Activated CD4-positive, alpha-beta T cell treated with anti-CD3 and anti-CD28 coated beads, Interleukin-2, amount 10 ng/mL, durations not matched to agents 24 days and 14 days (primary cell): ENCODE results near the gene VWA5B1. TPM values are rescaled to one million over a fixed set of nuclear protein-coding genes. Genes with fewer than 3 reads are reported as not detected.

Experiments used
- DNase-seq: peaks from one replicate; pipeline ENCODE4 v3.0.0; 2022
- H3K27ac Mint-ChIP-seq: one replicate; pipeline ENCODE4 v1.8.0; 2022; ENCODE audit warnings: mild to moderate bottlenecking, mixed read lengths
- H3K27me3 Mint-ChIP-seq: one replicate; pipeline ENCODE4 v1.8.0; 2022; ENCODE audit warnings: mixed read lengths
- H3K36me3 Mint-ChIP-seq: one replicate; pipeline ENCODE4 v1.8.0; 2022; ENCODE audit warnings: low read depth, mild to moderate bottlenecking, mixed read lengths
- H3K4me1 Mint-ChIP-seq: one replicate; pipeline ENCODE4 v1.8.0; 2021; ENCODE audit warnings: mixed read lengths
- H3K4me3 Mint-ChIP-seq: one replicate; pipeline ENCODE4 v1.8.0; 2022; ENCODE audit warnings: mild to moderate bottlenecking, moderate library complexity, mixed read lengths
- H3K9me3 Mint-ChIP-seq: one replicate; pipeline ENCODE4 v1.8.0; 2021; ENCODE audit warnings: mixed read lengths
- intact Hi-C: fragments of 100-400 bp; cut with micrococcal nuclease; formaldehyde crosslinking; loops from one replicate; pipeline ENCODE4 v1.15.1; 2023
- total RNA-seq: library from RNA; stranded (reverse); gene quantifications from 2 replicates; pipeline ENCODE4 v1.2.3, GENCODE V29; 2022

VWA5B1 gene
- total RNA-seq, 1 donor from 2014 or later, result not detected

DNA sequence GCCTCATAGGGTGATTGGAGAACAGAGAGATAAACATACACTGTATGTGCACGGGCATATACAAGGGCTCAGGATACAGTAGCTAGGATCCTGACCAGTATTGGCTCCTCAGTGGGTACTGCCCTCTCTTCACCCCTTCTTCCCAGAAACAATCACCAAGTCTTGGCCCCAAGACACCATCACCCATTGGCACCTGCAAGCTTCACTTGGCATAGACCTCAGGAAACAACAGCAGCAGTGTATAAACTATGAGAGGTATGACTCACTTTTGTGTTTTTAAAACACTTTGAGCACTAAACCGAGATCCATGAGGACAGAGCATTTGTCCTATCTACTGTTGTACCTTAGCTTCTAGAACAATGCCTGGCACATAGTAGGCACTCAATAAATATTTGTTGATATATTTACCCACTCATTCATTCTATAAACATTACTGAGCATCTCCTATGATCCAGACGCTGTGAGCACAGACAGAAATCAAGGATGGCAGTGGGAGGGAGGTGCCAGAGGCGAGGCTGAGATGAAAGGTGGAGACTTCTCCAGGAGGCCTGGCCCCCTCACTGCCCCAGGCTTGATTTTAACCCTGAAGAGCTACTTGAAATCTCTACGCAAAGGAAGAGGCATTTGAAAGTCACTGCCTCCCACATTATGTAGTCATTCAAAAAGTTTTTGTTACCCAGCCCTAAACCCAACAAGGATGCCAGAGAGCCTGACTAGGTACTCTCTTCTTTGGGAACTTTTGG lies 100.1 kb downstream of the VWA5B1 start:
- peaks cover 10% of the 10 kb centered on the region for H3K9me3 Mint-ChIP-seq
- no peak overlapping the region for H3K27ac Mint-ChIP-seq
- H3K4me1 Mint-ChIP-seq, result no peaks in the 10 kb centered on the region
- H3K27me3 Mint-ChIP-seq, result peaks cover 31% of the 10 kb centered on the region
- H3K4me3 Mint-ChIP-seq, result no peak overlapping the region
- no peaks in the 10 kb centered on the region for H3K36me3 Mint-ChIP-seq
- intact Hi-C loops, result no loop called here
- no peak for DNase-seq

- no peak overlapping the region for H3K27ac Mint-ChIP-seq
- no peaks in the 10 kb centered on the region for H3K4me1 Mint-ChIP-seq
- no peak overlapping the region for H3K4me3 Mint-ChIP-seq
- peaks cover 27% of the 10 kb centered on the region for H3K27me3 Mint-ChIP-seq
- DNase-seq, result no peak
- H3K36me3 Mint-ChIP-seq, result no peaks in the 10 kb centered on the region
- intact Hi-C loops, result no loop called here
- peaks cover 10% of the 10 kb centered on the region for H3K9me3 Mint-ChIP-seq
These were observed 104.6 kb downstream of the VWA5B1 start for GRCh38 chr1:20395255-20395654.

GRCh38 chr1:20398744-20399143 lies 108.1 kb downstream of the VWA5B1 start:
- Mint-ChIP-seq H3K27ac (no peak overlapping the region), H3K4me3 (no peak overlapping the region), H3K36me3 (no peaks in the 10 kb centered on the region), H3K27me3 (peaks cover 24% of the 10 kb centered on the region), H3K9me3 (peaks cover 6% of the 10 kb centered on the region), H3K4me1 (no peaks in the 10 kb centered on the region)
- no peak for DNase-seq
- intact Hi-C loops, result no loop called here

DNA sequence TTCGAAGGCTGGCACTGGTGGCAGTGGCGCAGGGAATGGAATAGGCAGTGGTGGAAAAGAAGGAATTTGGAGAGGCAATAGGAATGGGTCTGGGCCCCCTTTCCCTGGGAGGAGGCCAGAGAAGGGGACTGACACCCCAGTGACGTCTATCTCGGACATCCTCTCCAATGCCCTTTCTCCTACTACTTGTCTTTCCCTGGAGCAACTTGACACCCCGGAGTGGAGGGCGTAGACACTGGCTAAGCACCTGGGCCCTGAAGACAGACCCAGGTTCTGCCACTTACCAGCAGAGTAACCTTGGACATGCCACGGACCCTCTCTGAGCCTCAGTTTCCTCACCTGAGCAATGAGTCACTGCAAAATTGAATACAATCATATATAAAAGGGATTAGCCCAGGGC lies 108.5 kb downstream of the VWA5B1 start:
- no peaks in the 10 kb centered on the region for H3K4me1 Mint-ChIP-seq
- H3K9me3 Mint-ChIP-seq, result peaks cover 5% of the 10 kb centered on the region
- intact Hi-C loops, result no loop called here

DNA sequence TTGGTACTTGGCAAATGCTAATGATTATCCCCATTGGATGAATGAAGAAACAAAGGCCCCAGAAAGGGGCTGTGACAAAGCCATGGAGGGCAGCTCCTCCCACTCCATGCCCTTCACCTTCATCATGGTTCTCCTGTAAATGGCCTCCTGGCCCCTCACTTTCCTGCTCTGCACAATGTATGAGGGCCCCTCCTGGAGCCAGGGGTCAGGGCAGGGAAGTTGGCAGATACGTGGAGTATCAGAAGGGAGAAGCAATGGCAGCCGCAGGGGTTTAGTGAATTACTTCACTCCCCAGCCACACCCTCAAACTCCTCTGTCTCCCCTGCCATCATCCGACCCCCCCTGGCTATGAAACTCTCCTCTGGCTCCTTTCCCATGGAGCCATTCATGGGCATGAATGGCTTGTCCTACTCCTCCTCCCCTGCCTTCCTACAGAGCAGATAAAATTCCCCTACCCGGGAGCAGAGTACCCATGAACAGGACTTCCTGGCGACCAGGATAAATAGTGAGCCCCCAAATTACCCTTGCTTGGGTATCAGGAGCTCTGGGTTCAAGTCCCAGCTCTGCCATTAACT lies 109.0 kb downstream of the VWA5B1 start:
- Mint-ChIP-seq H3K4me1 (no peaks in the 10 kb centered on the region), H3K9me3 (no peaks in the 10 kb centered on the region), H3K27me3 (peaks cover 24% of the 10 kb centered on the region), H3K36me3 (no peaks in the 10 kb centered on the region), H3K4me3 (no peak overlapping the region), H3K27ac (no peak overlapping the region)
- no peak for DNase-seq
- intact Hi-C loops, result no loop called here

More for the DNA sequence above, 108.5 kb downstream of the VWA5B1 start:
- no peak overlapping the region for H3K27ac Mint-ChIP-seq
- no peaks in the 10 kb centered on the region for H3K36me3 Mint-ChIP-seq
- peaks cover 23% of the 10 kb centered on the region for H3K27me3 Mint-ChIP-seq
- no peak for DNase-seq
- H3K4me3 Mint-ChIP-seq, result no peak overlapping the region

GRCh38 chr1:20400341-20401177 lies 109.9 kb downstream of the VWA5B1 start:
- H3K27me3 Mint-ChIP-seq, result peaks cover 27% of the 10 kb centered on the region
- DNase-seq, result no peak
- H3K27ac Mint-ChIP-seq, result no peak overlapping the region
- intact Hi-C loops, result no loop called here
- H3K4me1 Mint-ChIP-seq, result no peaks in the 10 kb centered on the region
- H3K4me3 Mint-ChIP-seq, result no peak overlapping the region
- no peaks in the 10 kb centered on the region for H3K9me3 Mint-ChIP-seq
- no peaks in the 10 kb centered on the region for H3K36me3 Mint-ChIP-seq

DNA sequence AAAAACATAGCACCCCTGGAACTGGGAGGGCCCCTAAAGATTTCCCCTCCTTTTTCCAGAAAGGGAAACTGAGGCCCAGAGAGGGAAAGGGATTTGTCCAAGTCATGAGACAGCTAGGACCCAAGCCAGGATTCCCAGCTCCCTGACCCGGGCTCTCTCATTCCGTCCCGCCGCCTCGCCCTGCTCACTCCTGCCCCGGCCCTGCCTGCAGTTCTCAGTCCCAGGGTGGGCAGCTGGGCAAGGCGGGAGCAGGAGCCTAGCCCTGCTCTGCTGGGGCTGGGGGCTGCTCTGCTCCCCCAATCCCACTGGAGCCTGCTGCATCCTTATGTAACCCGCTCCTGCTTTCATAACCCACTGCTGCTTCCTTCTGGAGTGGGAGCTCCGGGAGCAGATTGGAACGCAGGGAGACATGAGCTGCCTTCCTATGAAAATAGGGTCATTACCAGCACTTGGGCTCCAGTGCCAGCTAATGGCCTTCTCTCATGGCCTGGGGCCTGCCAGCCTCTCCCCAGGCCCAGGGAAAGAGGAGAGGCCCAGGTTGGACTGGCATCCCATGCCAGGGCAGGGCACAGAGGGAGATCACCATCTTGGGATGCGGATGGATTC lies 110.8 kb downstream of the VWA5B1 start:
- Mint-ChIP-seq H3K4me3 (no peak overlapping the region), H3K36me3 (no peaks in the 10 kb centered on the region), H3K4me1 (no peaks in the 10 kb centered on the region), H3K27me3 (peaks cover 35% of the 10 kb centered on the region), H3K27ac (no peak overlapping the region), H3K9me3 (no peaks in the 10 kb centered on the region)
- intact Hi-C loops, result no loop called here
- no peak for DNase-seq

DNA sequence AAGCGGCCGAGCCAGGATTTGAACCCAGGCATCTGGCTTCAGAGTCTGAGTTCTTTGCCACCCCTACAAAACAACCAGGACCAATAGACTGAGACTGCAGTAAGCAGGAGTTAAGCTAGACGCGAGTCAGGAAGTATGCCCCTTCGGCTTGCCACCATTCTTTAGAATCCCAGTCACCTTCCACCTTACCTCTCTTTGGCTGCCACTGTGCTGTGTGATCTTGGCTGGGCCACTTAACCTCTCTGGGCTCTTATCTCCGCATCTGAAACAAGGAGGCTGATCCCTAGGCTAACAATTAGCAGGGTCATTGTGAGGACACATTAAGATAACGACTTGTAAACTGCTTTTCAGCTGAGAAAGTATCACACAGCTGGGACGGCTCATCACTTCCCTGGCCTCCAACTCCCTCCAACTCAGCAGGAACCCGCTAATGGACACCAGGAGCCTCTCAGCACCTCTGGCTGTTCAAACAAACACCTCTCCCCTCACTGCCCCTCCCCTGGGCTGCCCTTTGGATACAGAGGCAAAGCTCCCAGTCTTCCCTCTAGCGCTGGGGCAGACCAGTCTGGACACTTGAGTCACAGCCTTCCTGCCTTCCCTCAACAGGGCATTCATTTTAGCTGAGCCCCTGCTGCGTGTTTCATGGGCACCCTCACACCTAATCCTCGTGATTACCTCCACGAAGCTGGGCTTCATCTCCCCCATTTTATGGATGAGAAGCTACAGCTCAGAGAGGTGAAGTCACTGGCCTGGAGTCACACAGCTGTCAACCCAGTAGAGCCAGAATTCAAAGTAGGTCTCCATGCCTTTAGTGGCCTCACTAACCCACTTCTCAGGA lies 112.1 kb downstream of the VWA5B1 start:
- Mint-ChIP-seq H3K36me3 (no peaks in the 10 kb centered on the region), H3K9me3 (no peaks in the 10 kb centered on the region), H3K27me3 (peaks cover 41% of the 10 kb centered on the region), H3K4me3 (no peak overlapping the region), H3K27ac (no peak overlapping the region), H3K4me1 (no peaks in the 10 kb centered on the region)
- no peak for DNase-seq
- intact Hi-C loops, result no loop called here

DNA sequence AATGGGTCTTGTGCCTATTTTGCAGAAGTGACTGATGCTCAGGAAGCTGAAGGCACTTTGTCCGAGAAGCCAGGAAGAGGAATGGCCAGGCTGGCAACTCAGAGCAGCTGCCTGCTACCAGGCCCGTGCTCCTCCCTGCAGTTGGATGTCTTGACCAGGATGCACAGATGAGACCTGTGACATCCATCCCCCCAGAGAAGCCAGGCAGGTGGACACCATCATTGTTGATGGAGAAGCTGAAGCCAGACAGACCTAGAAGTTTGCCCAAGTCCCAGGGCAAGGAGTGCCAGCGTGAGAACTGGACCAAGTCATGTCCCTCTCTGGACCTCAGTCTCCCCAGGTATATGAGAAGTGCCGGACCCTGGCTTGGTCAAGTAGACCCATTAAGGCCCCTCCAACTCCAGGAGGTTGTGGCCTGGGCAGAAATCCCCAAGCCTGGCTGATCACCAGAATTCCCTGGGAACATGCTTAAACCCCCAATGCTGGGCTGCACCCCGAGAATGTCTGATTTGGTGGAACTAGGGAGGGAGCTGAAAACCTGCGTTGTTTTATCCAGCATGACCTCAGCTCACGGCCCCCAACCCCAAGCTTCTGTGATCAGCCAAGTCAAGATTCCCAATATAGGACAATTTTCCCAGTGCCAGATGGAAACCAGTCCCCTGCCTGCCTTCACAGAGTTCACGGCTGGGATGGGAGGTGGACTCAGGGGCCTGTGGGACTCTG lies 112.9 kb downstream of the VWA5B1 start:
- intact Hi-C loops, result no loop called here
- no peaks in the 10 kb centered on the region for H3K36me3 Mint-ChIP-seq
- peaks cover 45% of the 10 kb centered on the region for H3K27me3 Mint-ChIP-seq
- no peak overlapping the region for H3K4me3 Mint-ChIP-seq
- no peak for DNase-seq
- H3K9me3 Mint-ChIP-seq, result no peaks in the 10 kb centered on the region
- no peak overlapping the region for H3K27ac Mint-ChIP-seq
- H3K4me1 Mint-ChIP-seq, result no peaks in the 10 kb centered on the region

GRCh38 chr1:20404466-20404865 lies 113.8 kb downstream of the VWA5B1 start:
- H3K36me3 Mint-ChIP-seq, result no peaks in the 10 kb centered on the region
- H3K4me3 Mint-ChIP-seq, result no peak overlapping the region
- H3K9me3 Mint-ChIP-seq, result no peaks in the 10 kb centered on the region
- no peaks in the 10 kb centered on the region for H3K4me1 Mint-ChIP-seq
- no peak overlapping the region for H3K27ac Mint-ChIP-seq
- peaks cover 42% of the 10 kb centered on the region for H3K27me3 Mint-ChIP-seq
- intact Hi-C loops, result no loop called here
- no peak for DNase-seq
